D721Med (cell line): Measurements from ENCODE around the gene BRINP2.

Source experiments
- DNase-seq: peaks from one replicate; pipeline ENCODE4 v3.0.0; 2011; ENCODE audit warnings: low spot score; ENCODE audit not compliant: insufficient read length
- FAIRE-seq: peaks from 2 replicates; lab custom pipeline; 2011; peaks lifted over from hg19 to GRCh38; lab: Jason Lieb, UNC
- TF ChIP-seq, protein P1 (sequence below): IDR thresholded peaks from 2 replicates; pipeline ENCODE4 v1.5.1; 2012; ENCODE audit warnings: mild to moderate bottlenecking, control low read depth; ENCODE audit not compliant: insufficient read depth; ENCODE audit errors: missing control alignments

Gene BRINP2

DNA sequence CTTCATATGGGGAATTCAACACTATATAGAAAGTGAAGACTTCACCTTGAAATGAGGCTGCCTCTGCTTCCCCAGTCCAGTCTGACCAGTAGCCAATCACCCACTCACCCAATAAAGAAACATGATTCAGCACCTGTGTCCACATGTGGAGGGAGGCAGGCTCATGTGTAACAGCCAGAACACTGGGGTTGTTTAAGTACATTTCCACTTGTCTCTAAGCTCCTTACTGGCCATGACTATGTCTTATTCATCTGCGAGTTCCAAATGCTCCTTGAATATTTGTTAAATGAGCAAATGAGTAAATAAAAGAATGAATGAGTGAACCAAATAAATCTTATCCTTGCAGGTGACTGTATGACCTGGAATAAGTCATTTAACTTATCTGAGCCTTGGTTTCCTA is 100.1 kb downstream of the BRINP2 start:
- no peak for DNase-seq
- FAIRE-seq: peak; percentile 46
- TF ChIP-seq, protein P1, sequence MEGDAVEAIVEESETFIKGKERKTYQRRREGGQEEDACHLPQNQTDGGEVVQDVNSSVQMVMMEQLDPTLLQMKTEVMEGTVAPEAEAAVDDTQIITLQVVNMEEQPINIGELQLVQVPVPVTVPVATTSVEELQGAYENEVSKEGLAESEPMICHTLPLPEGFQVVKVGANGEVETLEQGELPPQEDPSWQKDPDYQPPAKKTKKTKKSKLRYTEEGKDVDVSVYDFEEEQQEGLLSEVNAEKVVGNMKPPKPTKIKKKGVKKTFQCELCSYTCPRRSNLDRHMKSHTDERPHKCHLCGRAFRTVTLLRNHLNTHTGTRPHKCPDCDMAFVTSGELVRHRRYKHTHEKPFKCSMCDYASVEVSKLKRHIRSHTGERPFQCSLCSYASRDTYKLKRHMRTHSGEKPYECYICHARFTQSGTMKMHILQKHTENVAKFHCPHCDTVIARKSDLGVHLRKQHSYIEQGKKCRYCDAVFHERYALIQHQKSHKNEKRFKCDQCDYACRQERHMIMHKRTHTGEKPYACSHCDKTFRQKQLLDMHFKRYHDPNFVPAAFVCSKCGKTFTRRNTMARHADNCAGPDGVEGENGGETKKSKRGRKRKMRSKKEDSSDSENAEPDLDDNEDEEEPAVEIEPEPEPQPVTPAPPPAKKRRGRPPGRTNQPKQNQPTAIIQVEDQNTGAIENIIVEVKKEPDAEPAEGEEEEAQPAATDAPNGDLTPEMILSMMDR: no peak

DNA sequence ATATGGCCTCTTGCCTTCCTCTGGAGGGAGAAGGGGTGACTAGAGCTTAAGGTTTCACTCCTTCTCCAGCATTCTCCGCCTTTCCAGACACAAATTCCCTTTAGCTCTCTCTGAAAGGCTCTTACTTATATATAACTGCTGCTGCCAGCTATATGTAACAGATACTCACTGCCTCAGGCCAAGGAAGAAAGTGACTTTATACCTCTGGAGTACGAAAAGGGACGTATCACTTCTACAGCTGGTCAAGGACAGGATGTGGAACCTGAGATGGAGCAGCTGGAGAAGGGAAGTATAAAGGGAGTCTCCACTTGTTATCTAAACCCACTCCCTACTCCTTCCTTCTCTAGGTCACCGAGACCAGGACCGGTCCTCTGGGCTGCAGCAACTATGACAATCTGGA is 102.4 kb downstream of the BRINP2 start:
- DNase-seq: no peak
- no peak for FAIRE-seq
- TF ChIP-seq, protein P1: no peak

DNA sequence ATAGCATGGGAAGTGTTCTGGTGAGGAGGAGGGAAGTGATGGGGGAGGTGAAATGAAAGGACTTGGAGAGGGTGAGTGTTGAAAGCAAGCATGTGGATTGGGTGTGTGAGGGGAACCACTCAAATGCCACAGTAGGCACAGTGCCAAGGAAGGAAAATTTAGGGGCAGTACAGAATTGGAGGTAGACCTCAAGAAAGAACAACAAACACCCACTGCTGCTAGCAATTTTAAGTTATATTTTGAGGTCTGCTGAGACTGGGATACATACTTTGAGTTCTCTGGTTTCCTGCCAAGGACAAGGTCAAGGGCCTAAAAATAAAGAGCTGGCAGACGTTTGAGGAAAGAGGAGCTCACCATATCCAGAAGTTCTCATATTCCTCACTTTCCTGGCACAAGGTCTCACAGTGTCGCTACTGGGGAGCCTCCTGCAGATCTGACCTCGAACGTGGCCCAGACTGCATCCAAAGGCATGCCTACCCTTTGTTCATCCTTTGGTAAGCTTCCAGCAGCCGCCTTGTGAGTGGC is 104.0 kb downstream of the BRINP2 start:
- no peak for FAIRE-seq
- DNase-seq: no peak
- TF ChIP-seq, protein P1: no peak

DNA sequence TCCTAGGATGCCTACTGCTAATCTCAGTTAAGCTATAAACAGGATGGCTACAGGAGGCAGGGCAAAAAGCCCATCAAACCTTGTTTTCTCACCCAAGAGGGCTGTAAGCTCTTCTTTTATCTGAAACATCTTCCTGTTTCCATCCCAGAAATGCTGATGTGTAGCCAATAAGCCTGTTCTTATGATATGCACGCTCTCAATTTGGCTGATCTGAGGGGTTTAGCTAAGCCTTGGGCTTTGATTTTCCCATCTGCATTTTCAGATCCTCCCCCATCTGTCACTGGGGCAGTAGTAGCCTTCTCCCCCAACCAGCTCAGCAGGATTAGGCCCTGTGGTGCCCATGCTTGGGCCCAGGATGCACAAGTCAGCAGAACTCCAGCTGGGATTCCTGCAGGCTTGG is 105.0 kb downstream of the BRINP2 start:
- DNase-seq (no peak), FAIRE-seq (peak; percentile 58)
- TF ChIP-seq, protein P1: no peak

DNA sequence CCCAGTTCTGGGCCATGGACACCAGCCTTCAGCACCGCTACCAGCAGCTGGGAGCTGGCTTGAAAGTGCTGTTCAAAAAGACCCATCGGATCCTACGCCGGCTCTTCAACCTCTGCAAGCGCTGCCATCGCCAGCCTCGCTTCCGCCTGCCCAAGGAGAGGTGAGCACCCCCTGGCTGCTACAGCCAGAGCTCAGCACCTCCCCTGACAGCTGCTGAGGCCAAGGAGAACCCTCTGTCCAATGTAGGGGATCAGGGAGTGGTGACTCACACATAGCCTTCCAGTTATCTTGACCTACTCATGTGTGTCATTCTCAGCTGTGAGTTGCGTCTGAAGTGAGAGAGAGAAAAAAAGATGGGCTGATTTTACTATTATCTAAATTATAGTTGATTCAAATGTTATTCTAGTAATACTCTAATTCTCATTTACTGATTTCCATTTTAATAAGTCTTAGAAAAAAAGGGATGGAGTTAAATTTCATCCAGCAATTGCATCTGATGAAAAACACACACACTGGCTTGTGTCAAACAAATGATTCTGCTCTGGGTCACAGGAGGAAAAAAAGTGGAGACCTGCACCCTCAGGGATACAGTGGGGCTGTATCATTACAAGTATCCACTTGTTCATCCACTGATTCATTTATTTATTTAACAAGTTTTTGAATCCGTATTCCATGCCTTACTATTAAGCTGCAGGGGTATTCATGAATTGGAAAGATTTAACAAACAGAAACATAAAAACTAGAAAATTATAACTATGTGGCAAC is 108.0 kb downstream of the BRINP2 start:
- TF ChIP-seq, protein P1: no peak
- FAIRE-seq (no peak), DNase-seq (no peak)

DNA sequence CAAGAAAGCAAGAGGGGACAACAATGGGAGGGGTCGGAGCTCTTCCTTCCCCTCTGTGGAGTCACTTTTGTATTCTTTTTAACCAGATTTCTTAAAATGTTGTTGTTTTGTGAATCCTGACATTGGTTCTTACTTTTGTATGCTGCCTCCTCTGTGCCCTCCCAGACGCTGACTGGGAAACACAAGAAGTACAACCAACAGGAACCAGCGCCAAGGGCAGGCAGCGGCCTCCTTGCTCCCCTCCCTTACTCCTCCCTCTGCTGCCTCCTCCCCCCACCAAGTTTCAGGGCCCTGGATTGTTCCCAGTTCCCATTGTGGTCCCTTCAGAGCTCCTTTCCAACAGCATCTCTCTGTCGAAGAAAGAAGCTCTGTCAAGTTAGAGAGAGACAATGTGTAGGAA is 111.1 kb downstream of the BRINP2 start:
- TF ChIP-seq, protein P1: no peak
- DNase-seq: no peak
- no peak for FAIRE-seq

DNA sequence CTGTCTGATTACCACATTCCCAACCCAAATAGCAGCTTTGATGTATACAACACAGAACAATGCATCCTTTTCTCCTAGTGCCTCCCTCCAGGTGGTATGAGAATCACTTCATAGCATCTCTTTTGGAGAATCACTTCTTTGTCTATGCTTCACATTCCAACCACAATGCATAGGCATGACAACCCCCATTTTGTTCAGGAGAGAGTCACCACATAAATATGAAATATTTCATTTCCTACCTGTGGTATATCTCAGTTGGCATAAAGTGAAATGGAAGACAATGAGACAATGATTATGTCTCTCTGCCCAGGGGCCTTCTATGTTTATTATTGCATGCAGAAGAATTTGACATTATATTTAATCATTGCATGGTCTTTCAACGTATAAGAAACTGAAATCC is 112.2 kb downstream of the BRINP2 start:
- DNase-seq (no peak), FAIRE-seq (no peak)
- TF ChIP-seq, protein P1: no peak
